Left kidney (tissue), 8 donors: ENCODE results near the gene AZIN2. TPM values are rescaled to one million over a fixed set of nuclear protein-coding genes. Genes with fewer than 3 reads are reported as not detected.
A peak's percentile ranks its signal among the peaks of the same experiment; 100 is the strongest.
"Not testable (repeated sequence)": the region's sequence is repeated elsewhere in the genome, so short reads cannot be mapped to it uniquely, and the experiment has no call there.

ENCODE experiments used
- DNase-seq: peaks from one replicate; pipeline ENCODE4 v3.0.0-alpha.2; 2013
- long read RNA-seq, 8 donors: transcript quantifications; one replicate each; lab custom pipeline, GENCODE V29; 2026
- polyA plus RNA-seq: library from polyadenylated mRNA; unstranded; fragments of 120-200 nt; gene quantifications from one replicate; pipeline ENCODE4 v1.2.1, GENCODE V29; 2013; ENCODE audit not compliant: insufficient read length

AZIN2 gene
- polyA plus RNA-seq, result 5.9 TPM
- long read RNA-seq, donor 1, result 0 reads
- long read RNA-seq, donor 2, result 0 reads
- long read RNA-seq, donor 3, result 0 reads
- long read RNA-seq, donor 4, result 0 reads
- long read RNA-seq, donor 5, partial matches to known transcripts, result 0 of 1 reads
- long read RNA-seq, donor 5, other reads (novel, unspliced or antisense), result 0 of 1 reads
- long read RNA-seq, donor 6, result 0 reads
- long read RNA-seq, donor 7, partial matches to known transcripts, result 0 of 1 reads
- long read RNA-seq, donor 7, other reads (novel, unspliced or antisense), result 0 of 1 reads
- long read RNA-seq, donor 8, partial matches to known transcripts, result 0 of 1 reads
- long read RNA-seq, donor 8, other reads (novel, unspliced or antisense), result 0 of 1 reads

DNA sequence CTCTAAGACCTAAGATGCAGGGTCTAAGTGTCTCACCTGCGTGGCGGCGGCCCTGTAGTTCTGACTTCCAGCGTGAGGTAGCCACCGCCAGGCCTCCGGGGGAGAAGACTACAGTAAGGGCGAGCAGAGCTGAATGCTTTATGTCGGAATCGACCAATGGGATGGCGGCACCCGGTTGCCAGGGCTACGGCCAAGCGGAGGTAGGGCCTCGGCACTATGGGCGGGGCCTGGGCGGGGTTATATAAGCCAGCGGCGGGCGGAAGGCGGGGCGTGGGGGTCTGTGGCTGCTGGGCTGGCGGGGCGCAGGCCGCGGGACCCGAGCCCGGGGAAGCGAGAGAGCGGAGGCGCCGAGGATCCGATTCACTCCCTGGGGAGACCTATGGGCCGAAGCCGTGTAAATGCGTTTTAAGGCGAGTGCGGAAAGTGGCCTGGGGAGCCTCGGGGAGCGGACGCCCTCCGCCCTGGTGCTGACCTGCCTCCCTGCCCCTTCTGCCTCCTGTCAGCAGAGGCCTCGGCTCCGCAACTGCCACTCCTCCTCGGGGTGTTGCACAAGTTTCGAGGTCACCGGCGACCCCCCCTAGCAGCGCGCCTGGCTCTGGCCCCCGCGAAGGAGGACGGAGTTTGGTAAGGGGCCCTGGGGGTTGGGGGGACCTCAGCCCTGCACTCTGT, at the start of gene AZIN2:
TSS of gene AZIN2 (plus strand) at position 269 of the 669 bp plus-strand sequence. CDS start 1,097 bp downstream, outside the sequence.
- DNase-seq, result peak; percentile 93

DNA sequence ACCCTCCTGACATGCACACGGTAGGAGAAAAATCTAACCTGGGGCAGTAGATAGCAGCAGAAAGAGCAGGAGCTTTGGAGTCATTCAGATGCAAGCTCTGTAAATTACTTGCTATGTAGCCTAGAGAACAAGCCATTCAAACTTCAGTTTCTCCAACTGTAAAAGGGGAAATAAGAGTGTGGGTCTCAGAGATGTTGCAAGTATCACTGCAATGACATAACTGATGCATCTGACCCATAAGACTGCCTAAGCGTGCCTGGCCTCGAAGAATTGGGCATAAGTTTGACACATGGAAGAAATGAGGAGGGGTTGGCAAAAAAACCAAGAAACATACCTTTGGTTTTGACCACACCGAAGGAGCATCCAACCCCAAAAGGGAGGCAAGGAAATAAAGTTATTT, 49.4 kb upstream of the AZIN2 start:
- DNase-seq, result no peak

DNA sequence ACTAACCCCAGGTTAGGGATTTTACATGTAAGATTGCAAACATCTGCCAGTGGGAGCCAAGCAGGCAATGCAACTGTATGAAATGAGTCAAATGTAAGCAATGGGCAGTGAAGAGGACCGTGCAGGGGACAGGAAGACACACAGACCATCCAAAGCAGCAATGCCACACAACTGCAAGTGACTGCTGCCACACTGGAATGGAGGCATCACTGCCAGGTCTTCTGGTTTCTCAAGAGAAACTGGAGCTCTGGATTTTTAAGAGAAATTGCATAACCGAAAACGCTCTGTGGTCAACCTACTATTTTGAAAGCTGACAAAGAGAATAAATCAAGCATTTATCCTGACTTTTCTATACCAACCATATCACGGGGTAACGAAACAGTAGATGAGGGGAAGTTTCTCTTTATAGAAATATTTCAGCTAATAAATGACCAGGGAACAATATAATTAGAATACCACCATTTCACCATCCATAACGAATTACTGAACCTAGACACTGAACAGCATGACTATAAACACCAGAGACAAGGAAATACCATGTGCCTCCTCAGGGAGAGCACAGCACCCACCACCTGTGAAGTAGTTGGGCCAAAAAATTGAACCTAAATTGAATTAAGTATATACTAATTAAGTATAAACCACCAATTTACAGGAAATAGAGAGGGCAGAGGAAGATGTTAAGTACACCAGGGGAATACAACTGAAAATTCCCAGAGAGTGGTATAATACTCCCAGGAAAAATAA, 48.7 kb upstream of the AZIN2 start:
- DNase-seq, result no peak

DNA sequence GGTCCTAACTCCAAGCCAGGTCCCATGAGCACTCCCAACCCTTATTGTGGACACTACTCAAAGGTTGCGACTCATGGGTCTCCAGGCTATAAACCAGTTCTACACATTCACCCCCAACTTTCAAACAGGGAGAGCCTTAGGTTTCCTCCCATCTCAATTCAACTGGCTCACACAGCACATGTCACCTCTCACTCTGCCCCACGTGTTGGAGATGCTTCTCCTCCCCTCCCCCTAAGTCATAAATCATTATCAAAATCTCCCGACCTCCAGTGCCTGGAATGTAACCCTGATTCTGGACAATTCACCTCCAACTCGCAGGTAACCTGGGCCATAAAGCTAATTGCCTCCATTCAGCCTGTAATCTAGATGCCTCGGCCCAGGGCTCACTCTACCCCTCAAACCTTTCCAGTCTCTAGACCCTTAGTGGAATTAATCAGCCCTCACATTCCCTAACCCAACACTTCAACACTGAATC, 44.9 kb upstream of the AZIN2 start:
- DNase-seq, result peak; percentile 33

DNA sequence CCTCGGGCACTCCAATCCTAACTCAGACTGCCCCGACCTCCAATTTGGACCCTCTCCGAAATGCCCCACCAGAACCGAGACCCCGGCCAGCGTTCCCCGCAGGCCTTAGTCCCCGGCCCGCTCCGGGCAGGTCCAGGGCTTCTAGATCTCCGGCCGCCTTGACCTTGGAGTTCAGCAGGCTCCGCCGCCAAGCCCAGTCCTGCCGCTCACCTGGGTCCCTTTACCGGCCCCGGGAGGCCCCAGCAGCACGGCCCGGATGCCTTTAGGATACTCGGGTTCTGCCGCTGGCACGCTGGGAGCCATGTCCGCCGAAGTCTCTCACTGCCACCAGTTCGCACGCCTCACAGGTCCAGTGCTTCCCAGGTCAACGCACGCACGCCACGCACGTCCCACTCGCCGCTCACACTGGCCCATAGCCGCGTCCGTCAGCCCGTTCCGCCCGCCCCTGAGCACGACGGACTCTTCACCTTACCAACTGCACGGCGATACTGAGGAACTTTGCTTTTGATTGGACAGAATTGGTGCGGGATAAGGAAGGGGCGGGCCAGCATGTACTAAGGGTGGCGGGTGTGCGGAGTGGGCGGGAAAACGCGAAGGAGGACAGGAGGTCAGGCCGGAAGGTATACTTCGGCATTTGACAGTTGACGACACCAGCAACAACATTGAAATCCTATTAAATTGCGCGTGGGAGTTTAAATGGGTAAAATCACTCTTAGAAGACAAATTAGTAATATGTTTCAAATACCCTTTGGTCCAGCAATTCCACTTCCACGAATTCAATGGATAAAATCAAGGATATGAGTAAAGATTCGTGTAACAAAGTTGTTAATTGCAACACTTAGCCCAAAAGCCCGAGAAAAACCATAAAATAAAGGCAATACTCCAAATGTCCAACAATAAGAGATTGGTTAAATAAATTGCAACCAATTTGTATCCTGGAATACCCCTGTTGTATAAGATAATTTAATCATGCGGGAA, 44.1 kb upstream of the AZIN2 start, which contains the start of gene AK2:
TSS of gene AK2 (minus strand) at position 358 of the 978 bp plus-strand sequence. CDS start at position 303, 55 bp downstream.
- peak; percentile 96 for DNase-seq

DNA sequence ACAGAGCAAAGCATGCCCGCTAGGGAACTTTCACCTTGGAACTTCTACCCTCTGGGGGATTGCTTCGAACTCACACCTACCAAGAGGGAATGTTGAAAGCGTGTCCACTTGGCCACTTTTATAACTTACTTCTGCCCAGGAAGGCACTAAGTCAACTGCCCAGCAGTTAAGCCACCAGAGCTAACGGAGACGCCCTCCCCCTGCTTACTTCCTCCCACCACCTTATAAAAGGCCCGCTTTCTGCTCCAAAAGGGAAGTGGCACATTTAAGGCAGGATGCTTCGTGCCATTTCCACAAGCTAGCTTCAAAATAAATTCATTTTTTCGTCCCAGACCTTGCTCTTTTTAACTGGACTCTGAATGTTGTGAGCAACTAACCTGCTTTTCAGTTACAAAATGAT, 41.1 kb upstream of the AZIN2 start:
- DNase-seq, result no peak

DNA sequence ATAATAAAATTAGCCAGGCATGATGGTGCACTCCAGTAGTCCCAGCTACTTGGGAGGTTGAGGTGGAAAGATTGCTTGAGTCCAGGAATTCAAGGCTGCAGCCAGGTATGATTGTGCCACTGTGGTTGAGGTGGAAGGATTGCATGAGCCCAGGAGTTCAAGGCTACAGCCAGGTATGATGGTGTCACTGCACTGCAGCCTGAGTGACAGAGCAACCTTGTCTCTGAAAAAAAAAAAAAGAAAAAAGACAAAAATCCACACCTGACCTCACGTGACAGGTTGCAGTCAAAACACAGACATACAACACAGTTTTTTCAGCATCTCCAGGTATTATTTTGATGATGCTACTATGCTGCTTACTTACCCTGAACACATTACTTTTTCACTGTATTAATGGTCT, 39.9 kb upstream of the AZIN2 start:
- no peak for DNase-seq

DNA sequence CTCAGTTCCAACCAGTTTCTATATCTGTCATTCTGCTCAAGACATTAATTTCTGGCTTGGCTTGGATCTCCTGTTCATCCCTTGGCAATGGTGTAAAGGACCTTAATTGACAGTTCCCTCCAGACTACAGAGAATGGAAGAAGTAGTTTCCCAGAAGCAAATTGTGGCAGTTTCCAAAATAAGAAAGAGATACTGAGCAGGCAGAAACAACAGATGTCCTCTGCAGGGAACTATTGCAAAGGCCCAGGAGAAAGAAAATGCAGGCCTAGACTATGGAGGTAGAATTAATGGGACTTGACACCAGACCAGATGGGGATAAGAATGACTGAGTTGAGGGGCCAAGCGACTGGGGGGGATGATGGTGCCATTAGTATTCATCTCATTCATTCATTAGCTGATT, 38.1 kb upstream of the AZIN2 start:
- DNase-seq, result no peak

DNA sequence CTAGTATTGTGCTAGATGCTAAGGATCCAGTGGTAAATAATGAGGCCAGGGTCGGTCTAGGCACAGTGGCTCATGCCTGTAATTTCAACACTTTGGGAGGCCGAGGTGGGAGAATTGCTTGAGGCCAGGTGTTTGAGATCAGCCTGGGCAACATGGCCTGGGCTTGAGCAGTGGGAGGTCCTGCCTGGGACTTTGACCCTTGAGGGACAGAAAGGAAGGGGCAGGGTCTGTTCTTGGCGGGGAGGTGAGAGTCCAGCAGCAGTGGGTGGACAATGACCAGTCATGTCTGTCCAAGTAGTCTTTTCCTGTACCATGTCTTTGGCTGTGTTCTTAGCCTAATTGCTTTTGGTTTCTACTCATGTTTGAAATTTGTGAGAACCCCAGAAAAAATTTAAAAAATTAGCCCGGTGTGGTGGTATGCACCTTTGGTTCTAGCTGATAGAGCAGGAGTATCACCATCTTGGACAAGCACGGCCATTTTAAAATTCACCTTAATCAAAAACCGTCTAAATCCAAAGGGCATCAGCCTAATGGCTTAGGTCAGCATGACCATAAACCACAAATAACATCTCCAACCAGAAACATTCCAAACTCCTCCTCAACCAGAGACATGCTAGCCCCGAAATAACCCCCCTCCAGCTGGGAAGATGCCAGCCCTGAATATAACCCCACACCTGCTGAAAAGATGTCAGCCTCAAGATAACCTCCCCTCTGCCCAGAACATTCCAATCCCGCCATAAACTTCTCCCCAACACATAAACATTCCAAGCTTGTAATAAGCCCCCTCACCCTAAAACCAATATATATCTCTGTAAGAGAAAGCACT, 37.5 kb upstream of the AZIN2 start:
- no peak for DNase-seq

DNA sequence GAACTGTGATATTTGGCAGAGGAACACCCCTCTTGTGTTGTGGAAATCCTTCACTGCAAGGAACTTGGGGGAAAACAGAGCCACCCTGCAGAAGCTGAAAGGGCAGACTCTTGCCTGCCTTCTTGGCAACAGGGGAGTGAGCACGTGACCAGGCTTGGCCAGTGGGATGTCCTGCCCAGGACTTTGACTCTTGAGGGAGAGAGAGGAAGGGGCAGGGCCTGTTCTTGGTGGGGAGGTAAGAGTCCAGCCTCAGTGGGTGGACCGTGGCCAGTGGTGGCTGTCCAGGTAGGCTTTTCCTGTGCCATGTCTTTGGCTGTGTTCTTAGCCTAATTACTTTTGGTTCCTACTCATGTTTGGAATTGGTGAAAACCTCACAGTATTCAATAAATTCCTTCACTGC, 35.7 kb upstream of the AZIN2 start:
- DNase-seq, result no peak

DNA sequence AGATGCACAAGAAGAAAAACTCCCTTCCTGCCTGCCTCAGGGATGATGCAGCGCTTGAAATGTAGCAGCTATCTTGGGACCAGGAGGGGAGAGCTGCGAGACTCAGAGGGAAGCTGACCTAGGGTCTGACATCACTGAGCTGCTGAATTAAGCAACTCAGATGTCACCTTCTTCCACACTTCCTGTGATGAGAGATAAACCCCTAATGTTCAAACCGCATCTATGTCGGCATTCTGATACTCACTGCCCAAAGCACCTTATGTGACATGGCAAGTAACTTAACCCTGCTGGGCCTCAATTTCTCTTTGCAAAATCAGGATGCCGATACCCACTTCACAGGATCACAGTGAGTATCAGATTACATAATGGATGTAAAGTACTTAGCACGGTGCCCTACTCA, 35.1 kb upstream of the AZIN2 start:
- DNase-seq, result no peak

DNA sequence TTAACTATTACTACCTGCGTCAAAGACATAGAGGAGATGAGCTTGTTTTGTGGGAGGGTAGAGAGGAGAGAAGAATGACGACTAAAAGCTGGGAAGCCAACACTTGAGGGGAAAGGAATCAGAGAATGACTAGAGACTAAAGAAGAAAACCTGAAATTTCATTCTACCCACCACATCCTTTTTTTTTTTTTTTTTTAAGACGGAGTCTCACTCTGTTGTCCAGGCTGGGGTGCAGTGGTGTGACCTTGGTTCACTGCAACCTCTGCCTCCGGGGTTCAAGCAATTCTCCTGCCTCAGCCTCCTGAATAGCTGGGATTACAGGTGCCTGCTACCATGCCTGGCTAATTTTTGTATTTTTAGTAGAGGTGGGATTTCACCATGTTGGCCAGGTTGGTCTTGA, 34.7 kb upstream of the AZIN2 start:
- not testable (repeated sequence) for DNase-seq

DNA sequence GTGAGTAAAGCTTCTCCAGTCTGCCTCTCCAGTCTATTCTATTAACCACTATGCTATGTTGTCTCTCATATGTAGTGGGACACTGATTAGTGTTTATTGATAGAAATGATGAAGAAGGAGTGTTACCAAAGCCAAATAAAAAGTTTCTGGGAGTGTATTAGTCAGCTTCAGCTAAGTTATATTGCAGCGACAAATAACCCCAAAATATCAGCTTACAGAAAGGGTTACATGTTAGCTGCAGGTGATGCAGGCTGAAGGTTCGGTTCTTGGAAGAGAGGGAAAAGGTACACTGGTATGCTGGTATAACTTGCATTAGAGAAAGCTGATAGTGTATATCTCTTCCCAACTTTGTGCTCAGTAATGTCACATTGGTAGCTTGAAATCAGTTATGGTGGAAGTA, 33.7 kb upstream of the AZIN2 start:
- no peak for DNase-seq

DNA sequence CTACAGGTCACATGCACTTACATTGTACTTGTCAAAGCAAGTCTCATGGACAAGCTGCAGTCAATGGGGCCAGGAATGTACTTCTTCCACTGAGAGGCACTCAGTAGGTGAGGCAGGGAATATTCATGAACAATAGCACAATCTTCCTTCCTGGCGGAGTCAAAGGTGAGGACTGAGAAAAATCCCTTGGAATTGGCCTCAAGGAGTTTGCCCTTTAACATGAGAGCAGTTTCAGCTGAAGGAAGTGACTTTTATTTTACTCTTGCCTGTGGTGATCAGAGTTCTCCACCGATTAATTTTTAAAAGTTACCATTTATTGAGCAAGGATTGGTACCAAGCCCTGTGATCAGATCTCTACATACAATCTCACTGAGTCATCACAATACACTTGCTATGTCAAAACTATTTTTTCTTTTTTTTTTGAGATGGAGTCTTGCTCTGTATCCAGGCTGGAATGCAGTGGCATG, 33.1 kb upstream of the AZIN2 start:
- no peak for DNase-seq

DNA sequence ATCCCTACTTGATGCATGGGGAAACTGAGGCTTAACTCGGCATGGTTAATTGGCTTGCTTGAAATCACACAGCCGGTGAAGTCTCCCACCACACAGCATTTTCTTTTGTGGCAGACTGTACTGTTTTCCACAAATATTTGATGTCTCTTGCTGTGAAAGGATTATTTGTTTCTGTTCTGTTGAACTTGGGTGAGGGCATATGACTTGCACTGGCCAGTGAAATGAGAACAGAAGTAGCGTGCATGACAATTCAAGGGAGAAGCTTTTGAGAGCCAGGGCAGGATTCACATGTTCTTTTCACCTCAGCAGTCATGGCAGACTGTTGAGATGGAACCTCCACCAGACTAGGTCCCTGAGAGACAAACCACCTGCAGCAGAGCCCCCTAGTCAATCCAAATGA, 32.5 kb upstream of the AZIN2 start:
- DNase-seq, result no peak

DNA sequence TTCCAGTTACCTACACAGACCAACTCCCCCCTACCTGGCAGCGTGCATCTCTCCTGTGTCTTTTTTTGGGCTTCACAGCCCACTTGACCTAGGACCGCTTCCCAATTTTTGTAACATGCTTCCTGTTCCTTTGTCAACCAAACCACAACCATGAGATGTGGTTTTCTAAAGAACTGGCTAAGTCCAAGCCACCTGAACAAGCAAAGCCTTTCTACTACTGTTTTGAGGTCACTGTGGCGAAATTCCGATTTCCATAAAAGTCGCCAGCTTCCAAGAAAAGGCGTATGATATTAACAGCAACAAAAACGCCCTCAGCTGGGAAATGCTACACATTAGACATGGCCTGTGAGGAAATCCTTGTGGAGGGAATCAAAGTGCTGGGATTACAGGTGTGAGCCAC, 31.6 kb upstream of the AZIN2 start:
- no peak for DNase-seq

DNA sequence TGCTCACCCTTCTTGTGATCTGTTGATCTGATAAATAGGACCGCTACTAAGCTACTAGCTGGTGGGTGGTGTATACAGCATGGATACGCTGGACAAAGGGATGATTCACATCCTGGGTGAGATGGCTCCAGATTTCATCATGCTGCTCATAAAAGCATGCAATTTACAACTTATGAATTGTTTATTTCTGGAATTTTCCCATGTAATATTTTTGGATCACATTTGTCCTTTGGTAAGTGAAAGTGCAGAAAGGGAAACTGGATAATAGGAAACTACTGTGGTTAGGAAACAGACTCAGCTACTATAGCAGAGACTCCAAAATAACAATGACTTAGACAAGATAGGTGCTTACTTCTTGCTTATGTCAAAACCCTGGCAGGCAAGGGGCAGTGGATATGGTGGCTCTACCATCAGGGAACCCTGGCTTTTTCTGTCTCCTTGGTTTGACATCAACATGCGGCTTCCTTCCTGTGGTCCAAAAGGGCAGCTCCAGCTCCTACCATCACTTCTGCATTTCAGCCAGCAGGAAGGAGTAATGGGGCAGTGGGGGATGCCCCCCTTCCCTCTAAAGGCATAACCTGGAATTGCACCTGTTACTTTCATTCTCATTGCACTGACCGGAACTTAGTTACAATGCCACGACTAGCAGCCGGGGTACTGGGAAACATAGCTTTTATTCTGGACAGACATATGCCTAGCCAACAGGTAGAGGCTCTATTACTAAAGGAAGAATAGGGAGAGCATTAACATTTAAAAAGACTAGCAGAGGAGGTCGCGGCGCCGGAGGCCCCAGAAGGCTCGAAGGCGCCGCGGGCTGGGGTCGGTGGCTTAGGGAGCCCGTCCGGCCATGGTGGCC, 30.5 kb upstream of the AZIN2 start:
- no peak for DNase-seq

DNA sequence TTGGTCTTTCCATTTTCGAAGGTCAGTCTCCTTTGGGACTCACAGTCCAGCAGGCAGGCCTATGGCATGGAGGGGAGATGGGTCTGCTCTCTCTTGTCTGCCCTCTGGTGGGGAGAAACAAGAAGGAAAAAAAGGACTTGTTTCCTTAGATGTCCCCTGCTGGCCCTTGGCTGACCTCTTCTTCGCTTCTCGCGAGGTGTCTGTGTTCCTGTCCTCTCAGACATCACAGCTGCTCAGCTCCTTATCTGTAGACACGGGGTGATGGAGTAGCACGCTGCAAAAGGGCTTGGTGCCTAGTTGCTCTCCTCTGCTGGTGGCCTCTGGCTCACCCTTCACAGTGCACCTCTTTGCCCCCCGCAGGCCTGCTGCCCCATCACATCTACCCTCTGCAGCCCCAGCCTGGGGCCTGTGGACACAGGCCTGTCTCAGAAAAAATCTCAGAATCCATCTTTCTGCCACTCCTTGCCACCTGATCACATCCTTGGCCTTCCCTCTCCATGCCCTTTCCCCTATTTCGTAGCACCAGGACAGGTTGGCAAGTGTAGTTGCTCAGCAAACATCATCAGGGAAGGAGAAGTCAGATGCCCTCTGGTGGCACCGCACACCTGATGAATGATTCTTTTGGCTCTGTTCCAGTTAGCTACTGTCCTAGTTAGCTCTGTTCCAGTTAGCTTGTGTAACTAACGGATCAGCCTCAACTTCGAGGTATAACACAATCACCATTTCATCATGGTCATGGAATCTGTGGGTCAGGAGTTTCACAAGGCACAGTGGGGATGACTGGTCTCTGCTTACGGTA, 25.5 kb upstream of the AZIN2 start:
- DNase-seq, result peak; percentile 75

DNA sequence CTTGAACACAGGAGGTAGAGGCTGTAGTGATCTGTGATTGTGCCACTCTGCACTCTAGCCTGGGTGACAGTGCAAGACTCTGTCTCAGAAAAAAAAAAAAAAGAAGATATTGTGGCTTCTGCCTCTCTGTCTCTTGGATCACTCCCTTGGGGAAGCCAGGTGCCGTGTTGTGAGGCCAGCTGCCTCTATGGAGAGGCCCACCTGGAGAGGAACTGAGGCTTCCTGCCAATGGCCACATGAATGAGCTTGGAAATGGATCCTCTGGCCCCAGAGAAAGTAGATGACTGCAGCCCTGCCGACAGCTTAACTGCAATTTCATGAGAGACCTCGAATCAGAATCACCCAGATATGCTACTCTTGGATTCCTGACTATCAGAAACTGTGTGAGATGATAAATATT, 24.5 kb upstream of the AZIN2 start:
- DNase-seq, result no peak
